ENCODE results near the gene MAPK10.
"Not testable (repeated sequence)": the region's sequence is repeated elsewhere in the genome, so short reads cannot be mapped to it uniquely, and the experiment has no call there.

Gene MAPK10

GRCh38 chr4:86338521-86338920, 21.3 kb downstream of the MAPK10 start:
- DNase-seq (ENCODE audit: low read depth) = no peak

GRCh38 chr4:86334020-86334750, 25.7 kb downstream of the MAPK10 start:
- no peak for DNase-seq (ENCODE audit: low read depth)

GRCh38 chr4:86333236-86333635, 26.6 kb downstream of the MAPK10 start:
- DNase-seq (ENCODE audit: low read depth) = no peak

GRCh38 chr4:86330961-86331742, 28.7 kb downstream of the MAPK10 start:
- no peak for DNase-seq (ENCODE audit: low read depth)

GRCh38 chr4:86330411-86330810, 29.4 kb downstream of the MAPK10 start:
- DNase-seq (ENCODE audit: low read depth) = not testable (repeated sequence)

GRCh38 chr4:86329431-86329830, 30.4 kb downstream of the MAPK10 start:
- no peak for DNase-seq (ENCODE audit: low read depth)

- DNase-seq (ENCODE audit: low read depth) = no peak
Measured at GRCh38 chr4:86326400-86326799, 33.5 kb downstream of the MAPK10 start.

GRCh38 chr4:86319390-86319789, 40.5 kb downstream of the MAPK10 start:
- DNase-seq (ENCODE audit: low read depth) = no peak

GRCh38 chr4:86315579-86315978, 44.3 kb downstream of the MAPK10 start:
- DNase-seq (ENCODE audit: low read depth) = no peak

- no peak for DNase-seq (ENCODE audit: low read depth)
Measured at GRCh38 chr4:86313656-86314055, 46.2 kb downstream of the MAPK10 start.

GRCh38 chr4:86307432-86307831, 52.4 kb downstream of the MAPK10 start:
- DNase-seq (ENCODE audit: low read depth) = no peak

GRCh38 chr4:86306816-86307215, 53.0 kb downstream of the MAPK10 start:
- no peak for DNase-seq (ENCODE audit: low read depth)

- DNase-seq (ENCODE audit: low read depth) = no peak
Measured at GRCh38 chr4:86302830-86303229, 57.0 kb downstream of the MAPK10 start.

- no peak for DNase-seq (ENCODE audit: low read depth)
Measured at GRCh38 chr4:86302251-86302650, 57.6 kb downstream of the MAPK10 start.

- no peak for DNase-seq (ENCODE audit: low read depth)
Measured at GRCh38 chr4:86300516-86300915, 59.3 kb downstream of the MAPK10 start.

GRCh38 chr4:86296865-86297264, 63.0 kb downstream of the MAPK10 start:
- no peak for DNase-seq (ENCODE audit: low read depth)

GRCh38 chr4:86294883-86295282, 65.0 kb downstream of the MAPK10 start:
- no peak for DNase-seq (ENCODE audit: low read depth)

GRCh38 chr4:86291180-86291579, 68.7 kb downstream of the MAPK10 start:
- no peak for DNase-seq (ENCODE audit: low read depth)

GRCh38 chr4:86286726-86287125, 73.1 kb downstream of the MAPK10 start:
- no peak for DNase-seq (ENCODE audit: low read depth)

GRCh38 chr4:86283371-86283770, 76.5 kb downstream of the MAPK10 start:
- DNase-seq (ENCODE audit: low read depth) = no peak

GRCh38 chr4:86280246-86280645, 79.6 kb downstream of the MAPK10 start:
- DNase-seq (ENCODE audit: low read depth) = no peak

GRCh38 chr4:86279293-86279960, 80.4 kb downstream of the MAPK10 start:
- no peak for DNase-seq (ENCODE audit: low read depth)

- DNase-seq (ENCODE audit: low read depth) = no peak
Measured at GRCh38 chr4:86278126-86278525, 81.7 kb downstream of the MAPK10 start.
